TTC549 (cell line): Measurements from ENCODE around the gene ZCCHC2.

Source experiments
- FAIRE-seq: peaks from 2 replicates; lab custom pipeline; 2012; peaks lifted over from hg19 to GRCh38; lab: Jason Lieb, UNC

ZCCHC2 gene

DNA sequence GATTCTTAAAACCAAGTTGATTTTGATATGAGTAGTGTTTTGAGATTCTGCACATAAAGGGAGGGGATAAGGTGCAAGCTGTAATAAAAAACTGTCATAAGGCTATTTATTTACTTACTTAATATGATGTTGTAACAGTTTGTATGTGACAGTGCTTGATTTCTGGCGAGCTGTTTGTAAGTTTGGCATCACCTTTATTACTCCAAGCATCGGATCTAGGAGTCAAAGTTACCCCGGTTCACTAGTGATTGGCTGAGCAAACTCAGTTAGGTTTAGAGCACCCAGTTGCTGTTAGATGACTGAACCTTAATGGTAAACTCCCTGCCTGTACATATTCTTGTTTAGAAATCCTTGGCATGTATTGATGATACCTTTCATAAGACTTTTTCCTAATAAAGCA, 16.1 kb downstream of the ZCCHC2 start:
- no peak for FAIRE-seq

GRCh38 chr18:62539284-62540165, 16.7 kb downstream of the ZCCHC2 start:
- FAIRE-seq, result no peak

- FAIRE-seq, result no peak
These were observed 20.2 kb downstream of the ZCCHC2 start for GRCh38 chr18:62543021-62543420.

DNA sequence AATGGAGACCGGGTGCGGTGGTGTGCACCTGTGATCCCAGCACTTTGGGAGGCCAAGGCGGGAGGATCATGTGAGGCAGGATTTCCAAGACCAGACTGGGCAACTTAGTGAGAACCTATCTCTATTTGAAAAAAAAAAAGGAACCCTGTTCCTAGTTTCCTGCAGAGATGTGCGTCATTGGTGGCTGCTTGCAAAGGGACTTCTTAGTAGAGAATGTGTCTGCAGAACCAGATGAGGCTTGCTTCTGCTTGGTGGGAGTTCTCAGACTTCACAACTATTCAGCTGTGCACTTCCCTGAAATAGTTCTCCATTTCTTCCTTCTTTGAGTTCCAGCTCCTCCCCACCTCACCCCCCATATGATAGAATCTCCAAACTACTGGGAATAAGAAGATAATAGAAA, 22.3 kb downstream of the ZCCHC2 start:
- no peak for FAIRE-seq

DNA sequence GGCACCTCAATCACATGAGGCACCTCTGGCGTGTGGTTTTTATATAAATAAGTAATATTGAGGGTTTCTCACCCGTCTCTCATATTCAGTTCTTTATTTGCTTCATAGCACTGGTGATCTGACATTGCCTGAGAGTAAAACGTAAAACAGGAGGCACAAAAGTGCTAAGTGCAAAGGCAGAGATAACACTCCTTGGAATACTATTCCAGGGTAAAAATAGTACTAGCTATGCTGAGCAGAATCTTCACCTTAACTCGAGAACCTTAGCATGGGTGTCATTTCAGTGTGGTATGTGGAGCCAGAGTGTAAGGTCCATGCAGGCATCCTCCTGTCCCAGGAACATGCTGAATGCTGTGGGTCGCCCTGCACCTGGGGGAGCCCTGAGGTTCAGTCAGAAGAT, 26.9 kb downstream of the ZCCHC2 start:
- no peak for FAIRE-seq

DNA sequence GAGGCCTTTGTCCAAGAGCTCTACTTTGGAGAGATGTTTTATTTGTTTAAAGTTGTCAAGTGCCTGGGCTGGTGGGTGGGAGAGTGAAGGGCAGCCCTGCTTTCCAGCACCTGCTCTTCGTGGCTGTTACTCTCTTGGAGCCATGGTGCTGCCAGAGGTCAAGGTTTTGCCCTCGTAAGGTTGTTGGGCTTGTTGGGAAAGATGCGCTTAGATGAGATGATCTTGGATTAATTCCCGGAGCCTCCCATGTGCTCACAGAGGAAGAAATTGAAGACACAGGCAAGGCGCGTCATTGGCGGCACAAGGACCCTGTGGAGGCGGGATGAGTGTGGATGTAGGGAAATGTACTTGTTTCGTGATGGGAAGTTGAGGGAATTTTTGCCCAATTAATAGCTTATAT, 27.9 kb downstream of the ZCCHC2 start:
- no peak for FAIRE-seq

- FAIRE-seq, result no peak
These were observed 29.2 kb downstream of the ZCCHC2 start for GRCh38 chr18:62551972-62552513.

GRCh38 chr18:62554061-62554815, 31.4 kb downstream of the ZCCHC2 start:
- no peak for FAIRE-seq

DNA sequence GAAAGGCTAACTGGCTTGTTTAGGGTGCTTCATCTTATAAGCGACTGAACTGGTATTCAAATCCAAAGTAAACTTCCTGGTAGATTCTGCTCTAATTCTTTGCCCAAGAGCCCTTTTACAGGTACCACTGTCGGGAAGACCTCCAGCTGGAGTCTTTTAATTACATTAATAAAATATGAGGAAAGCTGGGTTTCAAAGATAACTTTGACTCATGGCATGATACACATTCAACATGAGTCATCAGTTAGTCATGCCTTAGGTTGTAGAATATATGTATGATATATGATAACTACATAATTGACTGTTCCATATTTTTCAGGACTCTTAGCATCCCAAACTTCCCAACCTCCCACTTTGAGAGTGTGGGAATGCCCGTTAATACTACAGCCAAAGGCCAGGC, 32.3 kb downstream of the ZCCHC2 start:
- no peak for FAIRE-seq

DNA sequence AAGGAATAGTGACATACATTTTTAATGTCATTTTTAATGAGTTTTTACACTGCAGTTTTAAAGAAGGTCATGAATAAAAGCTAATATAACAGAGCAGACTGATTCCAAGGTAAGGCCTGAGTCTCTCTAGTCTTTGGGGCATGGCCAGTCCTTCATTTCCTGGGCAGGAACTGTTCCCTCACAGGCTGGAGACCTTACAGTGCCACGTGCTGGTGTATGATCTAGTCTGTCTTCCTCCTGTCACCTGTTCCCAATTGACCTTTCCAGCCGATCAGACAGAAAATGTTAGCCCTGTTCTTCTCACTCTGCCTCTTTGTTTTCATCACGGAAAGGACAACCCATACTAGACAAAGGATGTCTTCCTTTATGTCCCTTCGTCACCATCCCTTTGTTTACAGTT, 33.6 kb downstream of the ZCCHC2 start:
- FAIRE-seq, result no peak

GRCh38 chr18:62558015-62558663, 35.3 kb downstream of the ZCCHC2 start:
- FAIRE-seq, result no peak

- FAIRE-seq, result no peak
These were observed 41.2 kb downstream of the ZCCHC2 start for GRCh38 chr18:62564044-62564443.

DNA sequence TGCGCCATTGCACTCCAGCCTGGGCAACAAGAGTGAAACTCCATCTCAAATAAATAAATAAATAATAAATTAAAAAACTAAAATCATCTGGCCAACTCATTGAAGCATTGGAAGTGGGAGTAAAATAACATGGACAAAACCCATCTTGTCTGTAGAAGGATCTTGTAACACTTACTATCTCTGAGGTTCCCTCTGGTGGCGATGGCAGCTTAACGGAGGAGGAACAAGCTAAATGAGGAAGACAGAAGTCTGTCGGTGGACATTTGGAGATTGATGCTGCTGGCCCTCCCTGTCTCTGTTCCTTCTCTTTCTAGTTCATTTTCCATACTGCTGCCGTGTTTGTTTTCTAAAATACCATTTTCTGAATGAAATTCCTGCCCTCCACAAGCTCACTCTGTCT, 43.4 kb downstream of the ZCCHC2 start:
- FAIRE-seq, result no peak

DNA sequence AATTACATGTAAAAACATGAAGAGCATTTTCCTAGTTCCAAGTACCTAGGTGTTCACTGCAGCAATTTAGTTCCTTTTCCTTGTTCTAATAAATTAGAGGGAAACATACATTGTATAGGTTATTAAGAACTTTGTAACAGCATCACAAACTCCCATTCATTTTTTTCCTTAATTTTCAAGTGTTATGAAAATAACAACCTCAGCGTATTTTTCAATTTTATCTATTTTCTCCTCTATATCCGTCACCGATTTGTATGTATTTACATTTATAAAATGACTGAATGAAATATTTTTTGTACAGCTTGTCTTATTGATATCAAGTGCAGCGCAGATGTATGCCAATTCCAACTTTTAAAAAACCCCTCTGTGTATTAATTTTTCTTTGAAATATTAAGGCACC, 44.0 kb downstream of the ZCCHC2 start:
- no peak for FAIRE-seq

DNA sequence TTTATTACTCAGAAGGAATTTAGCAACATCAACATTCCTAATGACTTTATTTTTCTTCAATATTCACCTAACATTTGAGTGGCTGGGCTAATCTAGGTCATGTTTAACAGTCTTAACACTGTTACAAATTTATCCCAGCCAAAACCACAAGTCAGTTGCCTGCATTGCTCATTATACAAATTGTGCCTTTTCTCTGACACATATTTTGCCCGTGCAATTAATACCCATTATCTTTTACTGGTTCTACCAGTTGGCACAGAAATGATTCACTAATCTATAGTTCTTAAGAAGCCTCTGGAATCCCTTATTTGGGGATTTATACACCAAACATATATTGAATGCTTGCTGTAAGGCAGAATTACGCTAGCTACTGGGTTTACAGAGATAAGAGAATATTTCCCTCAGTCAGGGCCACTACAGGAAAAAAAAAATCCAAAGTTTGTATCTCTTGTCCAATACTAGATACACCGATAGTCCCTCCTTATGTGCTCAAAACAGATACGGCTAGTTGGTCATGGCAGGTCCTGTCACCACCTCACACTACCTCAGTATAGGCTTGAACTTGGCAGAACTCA, 46.3 kb downstream of the ZCCHC2 start:
- no peak for FAIRE-seq

DNA sequence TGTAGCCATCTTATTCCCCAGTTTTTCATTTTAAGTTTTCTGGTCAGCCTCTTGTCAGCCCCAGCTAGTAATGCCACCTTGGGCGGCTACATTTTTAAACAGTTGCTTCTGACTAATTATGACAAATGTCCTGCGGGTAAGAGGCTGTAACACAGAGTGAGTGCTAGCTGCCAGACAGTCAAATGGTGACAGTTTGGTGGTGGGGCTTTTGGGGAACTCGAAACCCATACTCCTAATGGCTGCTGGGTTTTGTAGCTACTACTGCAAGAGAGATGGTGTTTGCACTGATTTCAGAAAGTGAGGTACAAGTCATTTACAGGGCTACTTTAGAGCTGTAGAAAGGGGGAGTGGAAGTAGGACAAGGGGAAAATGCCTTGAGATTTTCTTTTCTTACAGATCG, 48.2 kb downstream of the ZCCHC2 start:
- FAIRE-seq, result no peak

GRCh38 chr18:62571648-62572047, 48.8 kb downstream of the ZCCHC2 start:
- FAIRE-seq, result no peak

- FAIRE-seq, result no peak
These were observed 49.6 kb downstream of the ZCCHC2 start for GRCh38 chr18:62572456-62572855.

GRCh38 chr18:62574776-62575175, 52.0 kb downstream of the ZCCHC2 start:
- FAIRE-seq, result no peak

GRCh38 chr18:62576271-62576670, 53.4 kb downstream of the ZCCHC2 start:
- FAIRE-seq, result no peak

DNA sequence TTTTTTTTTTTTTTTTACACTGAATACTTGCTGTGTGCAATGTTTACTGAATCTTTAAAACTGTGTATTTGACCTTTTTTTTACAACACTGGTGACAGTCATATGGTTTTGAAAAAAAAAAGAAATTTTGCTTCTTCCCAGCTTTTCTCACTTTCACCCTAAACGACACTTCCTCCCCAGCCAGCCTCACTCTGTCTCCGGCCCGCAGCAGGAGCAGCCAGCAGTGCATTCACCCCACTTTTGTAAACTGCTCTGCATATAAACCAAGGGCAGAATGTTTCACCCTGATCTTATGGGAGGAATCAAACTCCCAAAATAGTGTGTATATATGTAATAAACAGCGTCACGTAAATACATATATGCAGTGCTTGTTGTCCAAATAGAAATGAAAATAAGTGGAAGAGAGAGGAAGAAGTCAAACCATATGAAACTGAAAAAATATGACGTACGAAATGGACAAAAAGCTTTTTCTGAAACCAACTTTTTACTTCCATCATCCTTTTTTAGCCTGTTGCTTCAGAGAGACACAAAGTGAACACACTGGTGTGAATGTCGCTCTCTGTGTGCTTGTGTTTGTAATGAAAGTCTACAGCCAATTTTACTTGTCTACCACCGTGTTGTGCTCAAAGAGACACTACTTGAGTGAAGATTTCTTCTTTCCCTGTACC, 54.2 kb downstream of the ZCCHC2 start:
- FAIRE-seq, result no peak

DNA sequence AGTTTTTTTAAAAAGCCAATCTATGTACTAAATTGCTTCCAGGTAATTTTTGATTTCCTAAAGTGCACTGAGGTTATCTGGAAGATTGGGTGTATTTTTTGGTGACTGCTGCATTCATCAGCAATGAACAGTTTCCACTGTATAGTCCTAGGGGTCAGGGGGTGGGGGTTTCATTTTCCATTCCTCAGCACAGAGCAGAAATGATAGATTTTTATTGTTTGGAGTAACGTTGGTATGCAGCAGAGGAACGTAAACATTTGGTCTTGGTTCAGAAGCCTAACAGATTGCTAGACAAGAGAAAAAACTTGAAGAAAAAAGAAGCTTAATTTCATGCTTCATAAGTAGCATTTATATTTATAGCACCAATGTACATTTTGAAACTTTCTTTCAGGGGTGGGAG, 54.9 kb downstream of the ZCCHC2 start:
- no peak for FAIRE-seq
